Mammary epithelial cell (primary cell): ENCODE results near the gene PTPRG.

ENCODE experiments used
- EZH2 ChIP-seq: IDR thresholded peaks from 2 replicates; pipeline ENCODE4 v1.6.1; 2012; ENCODE audit warnings: low read length, inconsistent platforms, borderline replicate concordance
- TF ChIP-seq, protein P1 (sequence below), 2 donors: IDR thresholded peaks in 1 of 2; conservative IDR thresholded peaks in 1 of 2; 2 replicates each; pipeline ENCODE4 v1.5.1; 2011 to 2012; ENCODE audit warnings: inconsistent platforms in 2 of 2, low read length in 2 of 2, mild to moderate bottlenecking in 2 of 2, control low read depth in 1 of 2, low read depth in 1 of 2; ENCODE audit not compliant: insufficient read depth in 1 of 2; ENCODE audit errors: extremely low read depth in 1 of 2

DNA sequence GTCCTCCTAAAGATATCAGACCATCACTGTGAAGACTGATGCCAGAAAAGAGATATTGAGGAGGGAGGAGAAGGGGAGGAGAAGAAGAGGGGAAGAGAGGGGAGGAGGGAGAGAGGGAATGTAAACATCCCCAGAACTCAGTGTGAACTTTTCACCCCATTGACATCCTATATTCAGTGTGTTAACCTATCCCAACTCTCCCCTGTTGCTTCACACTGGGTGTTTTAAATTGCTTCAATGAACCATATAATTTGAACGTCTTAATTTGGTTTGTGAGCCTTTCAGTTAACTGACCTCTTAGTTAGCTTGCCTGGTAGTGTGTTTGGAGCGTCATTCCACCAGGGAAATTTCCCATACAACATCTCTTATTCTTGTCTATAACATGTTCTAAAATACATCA, 29.8 kb upstream of the PTPRG start:
- TF ChIP-seq, protein P1, sequence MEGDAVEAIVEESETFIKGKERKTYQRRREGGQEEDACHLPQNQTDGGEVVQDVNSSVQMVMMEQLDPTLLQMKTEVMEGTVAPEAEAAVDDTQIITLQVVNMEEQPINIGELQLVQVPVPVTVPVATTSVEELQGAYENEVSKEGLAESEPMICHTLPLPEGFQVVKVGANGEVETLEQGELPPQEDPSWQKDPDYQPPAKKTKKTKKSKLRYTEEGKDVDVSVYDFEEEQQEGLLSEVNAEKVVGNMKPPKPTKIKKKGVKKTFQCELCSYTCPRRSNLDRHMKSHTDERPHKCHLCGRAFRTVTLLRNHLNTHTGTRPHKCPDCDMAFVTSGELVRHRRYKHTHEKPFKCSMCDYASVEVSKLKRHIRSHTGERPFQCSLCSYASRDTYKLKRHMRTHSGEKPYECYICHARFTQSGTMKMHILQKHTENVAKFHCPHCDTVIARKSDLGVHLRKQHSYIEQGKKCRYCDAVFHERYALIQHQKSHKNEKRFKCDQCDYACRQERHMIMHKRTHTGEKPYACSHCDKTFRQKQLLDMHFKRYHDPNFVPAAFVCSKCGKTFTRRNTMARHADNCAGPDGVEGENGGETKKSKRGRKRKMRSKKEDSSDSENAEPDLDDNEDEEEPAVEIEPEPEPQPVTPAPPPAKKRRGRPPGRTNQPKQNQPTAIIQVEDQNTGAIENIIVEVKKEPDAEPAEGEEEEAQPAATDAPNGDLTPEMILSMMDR (conservative IDR thresholded peaks at IDR 0.05 in 1 of 2, IDR thresholded peaks at IDR 0.05 in 1 of 2; ENCODE audit: extremely low read depth in 1 of 2, insufficient read depth in 1 of 2, low read depth in 1 of 2, low read length in 2 of 2): no peak
- no peak for TF ChIP-seq EZH2
